ENCODE data around the gene MAN1C1.

Gene MAN1C1

DNA sequence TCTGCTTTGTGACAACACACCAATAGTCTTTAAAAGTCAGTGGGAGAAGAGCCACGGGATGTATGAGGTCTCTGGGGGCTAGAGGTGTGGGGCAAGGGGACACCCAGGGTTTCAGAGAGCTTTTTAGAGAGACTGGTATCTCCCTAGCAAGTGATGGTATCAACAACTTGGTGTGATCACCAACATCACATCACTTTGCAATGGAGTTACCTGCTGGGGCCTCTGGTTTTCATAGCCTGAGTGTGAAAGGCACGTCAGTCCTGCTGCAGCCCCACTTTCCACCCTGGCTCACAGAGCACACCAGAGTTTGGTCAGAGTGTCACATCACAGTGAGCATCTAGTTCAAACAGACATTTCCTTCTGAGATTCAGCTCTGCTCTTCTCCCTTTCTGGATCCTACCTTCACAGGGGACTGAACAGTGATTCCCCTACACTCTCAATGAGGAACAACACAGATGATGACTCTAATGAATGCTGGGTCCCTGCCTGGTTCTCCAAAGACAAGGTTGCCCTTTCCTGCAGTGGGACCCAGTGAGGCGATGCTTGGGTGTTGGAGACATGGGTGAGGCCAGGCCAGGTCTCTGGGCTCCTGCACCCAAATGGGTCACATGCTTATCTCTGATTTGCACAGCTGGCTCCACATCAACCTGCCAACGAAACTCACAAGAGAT lies 2.0 kb upstream of the MAN1C1 start:
- no peak for DNase-seq

DNA sequence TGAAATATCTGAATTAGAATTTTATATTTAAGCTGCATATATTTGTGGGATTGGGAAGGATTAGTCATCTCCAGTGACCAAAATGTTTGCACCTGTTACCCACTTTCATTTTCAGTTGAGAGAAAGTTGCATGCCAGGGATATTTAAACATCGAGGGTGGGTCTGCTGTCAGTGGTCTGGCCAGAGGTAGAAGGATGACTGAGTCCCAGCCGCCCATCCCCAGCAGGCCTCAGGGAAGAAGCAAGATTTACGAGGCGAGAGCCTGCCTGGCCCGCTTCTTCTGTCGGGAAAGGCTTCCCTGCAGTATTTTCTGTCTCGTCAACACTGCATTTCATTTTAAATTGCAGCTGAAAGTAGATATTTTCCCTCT lies 1.4 kb upstream of the MAN1C1 start:
- no peak for DNase-seq

DNA sequence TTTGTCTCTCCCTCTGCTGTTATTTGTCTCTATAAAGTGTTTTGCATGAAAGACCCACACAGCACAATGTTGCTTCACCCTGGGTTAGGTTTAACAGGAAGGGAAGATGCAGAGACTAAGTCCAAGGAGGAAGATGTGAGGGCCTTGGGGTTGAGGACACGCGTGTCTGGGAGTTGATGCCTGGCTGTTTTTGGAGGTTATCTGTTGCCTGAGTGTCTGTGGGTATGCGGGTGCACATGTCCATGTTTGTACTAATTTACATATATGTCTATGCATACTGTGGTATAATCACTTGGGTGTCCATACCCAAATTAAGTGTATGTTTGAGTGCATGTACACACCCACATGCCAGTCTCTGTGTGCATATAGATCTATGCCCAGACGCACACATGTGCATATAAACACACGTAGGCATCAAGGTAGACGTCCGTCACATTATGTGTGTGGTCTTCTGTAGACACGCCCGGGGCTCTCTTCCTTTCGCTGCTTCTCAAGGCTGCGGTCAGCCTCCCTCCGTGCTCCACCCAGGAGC lies 962 bp upstream of the MAN1C1 start:
- peak; percentile 53 for DNase-seq

DNA sequence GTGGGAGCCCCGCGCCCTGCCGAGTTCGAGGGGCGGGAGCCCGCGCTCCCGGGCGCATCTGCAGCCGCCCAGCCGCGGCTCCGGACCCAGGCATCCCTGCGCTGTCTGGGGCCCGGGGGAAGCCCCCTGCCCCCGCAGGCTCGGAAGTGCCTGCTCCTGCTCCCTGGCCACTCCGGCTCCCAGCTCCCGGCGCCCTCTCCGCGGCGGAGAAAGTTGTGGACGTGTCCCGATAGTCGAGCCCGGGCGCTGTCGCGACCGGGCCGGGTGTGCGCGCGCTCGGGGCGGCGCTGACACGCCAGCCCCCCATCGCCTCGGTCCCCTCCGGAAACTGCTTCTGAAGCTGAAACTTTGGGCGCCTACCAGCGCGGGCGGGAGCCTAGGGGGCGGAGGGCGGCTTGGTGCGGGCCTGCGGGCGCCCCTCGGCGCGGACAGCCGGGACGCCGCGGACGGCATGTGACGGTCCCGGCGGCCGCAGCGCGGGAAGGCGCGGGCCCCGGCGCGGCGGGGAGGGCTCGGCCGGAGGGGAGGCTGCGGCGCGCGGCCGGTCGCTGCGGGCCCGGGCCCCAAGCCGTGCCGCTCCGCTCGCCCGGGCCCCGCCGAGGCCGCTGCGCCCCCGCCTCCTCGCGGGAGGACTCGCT lies 515 bp downstream of the MAN1C1 start:
- peak; percentile 24 for DNase-seq

DNA sequence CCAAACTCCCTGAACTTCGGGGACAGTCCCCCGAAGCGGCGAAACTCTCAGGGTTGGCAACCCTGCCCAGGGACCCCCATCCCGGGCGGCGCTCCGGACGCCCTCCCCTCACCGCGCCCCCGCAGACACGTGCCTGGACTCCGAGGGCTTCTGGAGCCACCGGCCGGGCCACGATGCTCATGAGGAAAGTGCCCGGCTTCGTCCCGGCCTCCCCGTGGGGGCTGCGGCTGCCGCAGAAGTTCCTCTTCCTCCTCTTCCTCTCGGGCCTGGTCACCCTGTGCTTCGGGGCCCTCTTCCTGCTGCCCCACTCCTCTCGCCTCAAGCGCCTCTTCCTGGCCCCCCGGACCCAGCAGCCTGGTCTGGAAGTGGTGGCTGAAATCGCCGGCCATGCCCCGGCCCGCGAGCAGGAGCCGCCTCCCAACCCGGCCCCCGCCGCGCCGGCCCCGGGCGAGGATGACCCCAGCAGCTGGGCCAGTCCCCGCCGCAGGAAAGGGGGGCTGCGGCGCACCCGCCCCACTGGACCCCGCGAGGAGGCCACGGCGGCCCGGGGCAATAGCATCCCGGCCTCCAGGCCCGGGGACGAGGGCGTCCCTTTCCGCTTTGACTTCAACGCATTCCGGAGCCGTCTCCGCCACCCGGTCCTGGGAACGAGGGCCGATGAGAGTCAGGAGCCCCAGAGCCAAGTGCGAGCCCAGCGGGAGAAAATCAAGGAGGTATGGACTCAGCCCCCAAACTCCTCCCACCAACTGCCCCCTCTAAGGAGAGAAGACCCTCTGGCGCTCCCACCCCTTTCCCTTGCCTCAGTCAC lies 1.2 kb downstream of the MAN1C1 start:
- no peak for DNase-seq

DNA sequence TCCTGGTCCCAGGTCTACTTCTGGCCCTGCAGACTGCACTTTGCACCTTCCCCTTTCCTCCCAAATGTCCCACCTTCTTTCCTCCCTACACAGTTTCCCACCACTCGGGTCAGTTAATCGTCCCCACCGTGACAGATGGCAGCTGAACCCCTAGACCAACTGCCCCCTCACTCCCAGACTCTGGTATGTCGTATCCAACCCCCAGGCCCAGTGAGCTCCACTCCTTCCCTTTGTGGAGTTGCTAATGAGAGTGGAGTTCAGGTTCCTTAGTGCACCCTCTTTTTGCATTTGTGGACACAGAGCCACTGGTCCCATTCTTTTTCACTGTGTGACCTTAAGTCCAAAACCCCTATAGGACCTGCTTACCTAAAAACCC lies 1.8 kb downstream of the MAN1C1 start:
- no peak for DNase-seq

DNA sequence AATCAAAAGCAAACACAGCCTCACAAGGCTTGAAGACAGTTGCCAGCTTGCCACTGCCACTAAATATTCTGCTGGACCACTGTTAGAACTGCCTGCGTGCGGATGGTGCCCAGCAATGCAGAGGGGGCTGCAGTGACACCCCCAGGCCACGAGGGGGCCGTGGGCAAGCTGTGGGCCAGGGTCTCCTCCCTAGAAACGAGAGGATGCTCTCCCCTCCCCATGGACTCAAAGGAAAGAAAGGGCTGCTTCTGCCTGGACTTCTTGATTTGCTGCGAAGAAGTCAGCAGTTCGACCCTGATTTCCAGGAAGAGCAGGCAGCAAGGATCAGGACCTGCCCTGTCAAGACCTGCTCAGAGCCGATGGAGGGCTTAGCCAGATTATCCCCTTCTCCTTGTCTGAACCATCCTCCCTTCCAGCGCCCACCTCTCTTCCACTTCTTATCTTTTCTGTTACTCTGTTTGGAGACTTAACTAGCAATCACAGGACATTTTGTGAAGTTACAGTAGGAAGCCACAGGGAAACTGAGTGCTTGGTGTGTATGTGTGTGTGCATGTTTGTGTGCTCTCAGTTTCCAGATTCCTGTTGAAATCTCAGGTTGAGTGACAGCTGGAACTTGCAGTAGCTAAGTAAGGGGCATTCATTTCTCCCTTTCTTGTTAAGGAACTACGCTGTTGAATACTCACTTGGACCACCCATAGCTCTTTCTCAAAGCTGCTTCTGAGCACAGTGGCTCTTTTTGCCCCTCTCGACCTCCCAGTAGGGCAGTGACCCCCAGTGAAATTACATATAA lies 2.7 kb downstream of the MAN1C1 start:
- peak; percentile 92 for DNase-seq

DNA sequence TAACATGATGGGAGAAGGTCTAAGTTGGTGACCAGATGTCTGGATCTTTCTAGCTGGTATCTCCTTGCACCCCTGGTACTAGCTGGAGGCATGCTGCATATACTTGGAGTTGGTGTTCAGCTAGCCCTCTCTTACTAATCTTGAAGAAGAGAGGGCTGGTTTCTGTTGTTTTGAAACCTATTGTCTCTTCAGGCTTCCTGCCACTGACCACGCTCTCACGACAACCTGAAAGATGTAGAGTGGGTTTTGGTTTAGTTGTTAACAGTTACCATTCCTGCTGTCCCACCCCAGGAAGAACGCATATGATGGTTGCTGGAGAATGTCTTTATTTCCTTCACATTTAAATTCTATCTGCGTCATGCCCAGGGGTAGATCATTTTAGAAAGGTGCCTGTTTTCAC lies 3.6 kb downstream of the MAN1C1 start:
- no peak for DNase-seq

DNA sequence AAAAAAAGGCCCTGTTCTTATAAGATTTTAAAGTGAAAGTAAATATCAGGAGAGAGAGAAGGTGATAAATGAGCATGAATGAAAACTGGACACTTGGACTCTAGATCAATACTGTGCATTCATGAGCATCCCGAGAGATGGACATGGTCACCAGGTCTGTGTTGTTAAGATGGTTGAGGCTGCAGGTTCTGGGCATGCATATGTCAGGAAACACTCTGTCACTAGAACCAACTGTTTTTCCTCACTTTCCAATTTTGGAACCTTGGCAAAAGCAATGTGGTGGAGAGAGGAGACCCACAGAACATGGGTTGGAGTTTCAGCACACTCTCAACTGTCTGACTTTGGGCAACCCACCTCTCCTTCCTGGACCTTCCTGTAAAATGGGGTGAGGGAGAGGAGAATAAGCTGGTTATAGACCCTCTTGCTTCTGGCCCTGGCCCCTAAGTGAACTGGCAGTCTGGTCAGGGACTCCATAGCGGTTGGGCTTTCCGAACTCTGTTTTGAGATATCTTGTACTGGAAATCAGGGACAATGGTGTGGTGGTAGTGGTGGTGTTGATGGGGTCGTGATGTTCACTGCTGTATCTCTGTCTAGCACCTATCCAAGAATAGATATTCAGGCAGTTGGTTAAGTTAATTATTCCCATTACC lies 4.2 kb downstream of the MAN1C1 start:
- DNase-seq: no peak

DNA sequence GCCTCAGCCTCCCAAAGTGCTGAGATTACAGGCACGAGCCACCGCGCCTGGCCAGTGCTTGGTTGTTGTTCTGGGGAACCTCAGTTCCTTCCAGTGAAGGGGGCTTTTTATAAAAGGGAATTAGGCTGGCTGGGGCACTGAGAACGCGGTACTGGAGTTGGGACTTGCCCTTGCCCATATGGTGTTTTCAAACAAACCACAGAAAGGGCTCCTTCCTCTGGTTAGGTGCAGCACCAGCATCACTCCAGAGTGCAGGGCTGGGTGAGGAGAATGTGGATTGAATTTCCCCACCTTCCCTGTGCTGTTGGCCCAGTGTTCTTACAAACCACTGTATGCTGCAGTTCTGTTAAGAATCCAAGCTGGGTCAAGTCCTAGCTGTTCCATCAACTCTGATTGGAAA lies 5.3 kb downstream of the MAN1C1 start:
- no peak for DNase-seq

DNA sequence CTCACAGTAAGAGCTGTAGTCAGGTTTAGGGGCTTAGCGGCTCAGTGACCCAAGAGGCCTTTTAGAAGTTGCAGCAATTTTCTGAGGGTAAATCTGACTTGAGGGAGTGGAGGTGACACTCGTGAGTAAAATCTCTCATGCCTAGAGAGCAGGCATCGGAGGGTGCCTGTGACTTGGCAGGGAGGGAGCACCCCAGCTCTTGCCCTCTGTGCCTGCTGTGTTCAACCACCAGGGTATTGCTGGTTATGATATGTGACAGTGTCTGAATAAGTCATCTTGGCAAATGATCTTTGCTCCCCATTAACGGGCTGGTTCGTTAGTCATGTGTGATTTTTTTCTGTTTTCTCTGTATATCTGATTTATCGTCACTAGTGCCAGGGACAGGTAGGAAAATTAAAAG lies 5.9 kb downstream of the MAN1C1 start:
- DNase-seq: no peak

DNA sequence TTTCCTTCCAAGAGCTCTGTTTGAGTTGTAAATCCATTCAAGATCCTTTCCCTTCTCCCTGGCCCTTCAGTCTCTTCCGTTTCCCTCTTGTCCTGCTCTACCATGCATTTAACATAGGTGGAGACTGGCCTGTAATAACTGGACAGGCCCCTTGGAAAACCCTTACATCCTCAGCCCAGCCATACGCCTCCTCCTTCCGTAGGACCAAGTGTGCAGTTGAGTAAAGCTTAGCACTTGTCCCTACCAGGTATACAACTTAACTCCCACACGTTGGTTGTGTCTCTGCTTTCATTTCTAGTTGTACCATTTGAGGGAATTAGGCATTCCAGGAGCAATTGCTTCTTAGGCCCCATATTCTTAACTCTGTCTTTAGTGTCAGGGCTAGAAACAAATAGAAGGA lies 6.4 kb downstream of the MAN1C1 start:
- DNase-seq: no peak

DNA sequence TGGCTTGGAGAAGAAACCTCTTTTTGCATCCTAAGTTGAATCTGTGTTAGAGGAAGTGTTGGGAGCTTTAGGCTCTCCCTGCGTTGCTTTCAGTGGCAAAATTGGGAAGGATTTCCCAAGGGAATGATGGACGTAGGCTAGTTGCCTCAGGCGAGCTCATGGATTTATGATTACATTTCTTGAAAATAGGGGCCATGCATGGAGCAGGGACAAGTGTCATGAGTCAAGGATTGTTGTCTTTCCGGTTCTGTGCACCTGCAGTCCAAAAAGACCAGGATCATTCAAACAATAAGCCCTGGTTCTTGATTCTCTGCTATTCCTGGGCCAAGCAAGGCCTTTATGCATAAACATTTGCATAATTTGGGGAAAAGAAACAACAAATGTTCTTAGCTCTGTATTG lies 7.1 kb downstream of the MAN1C1 start:
- no peak for DNase-seq

DNA sequence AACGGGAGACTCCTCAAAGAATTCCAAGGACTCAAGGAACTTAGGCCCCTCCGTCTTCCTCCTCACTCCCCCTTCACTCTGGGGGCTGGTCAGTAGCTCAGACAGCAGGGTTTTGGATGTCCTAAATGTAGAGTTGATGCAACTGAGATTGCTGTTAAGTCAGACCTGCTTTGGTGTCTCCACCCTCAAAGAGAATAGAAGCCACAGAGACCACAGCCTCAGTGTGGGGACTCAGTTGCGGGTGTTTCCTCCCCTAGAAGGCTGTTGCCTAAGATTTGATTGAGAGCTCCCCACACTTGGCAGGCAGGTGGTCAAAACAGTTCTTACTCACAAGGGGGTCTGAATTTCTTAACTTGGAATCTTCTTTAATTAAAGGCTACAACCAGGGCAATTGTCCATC lies 7.6 kb downstream of the MAN1C1 start:
- DNase-seq: no peak

DNA sequence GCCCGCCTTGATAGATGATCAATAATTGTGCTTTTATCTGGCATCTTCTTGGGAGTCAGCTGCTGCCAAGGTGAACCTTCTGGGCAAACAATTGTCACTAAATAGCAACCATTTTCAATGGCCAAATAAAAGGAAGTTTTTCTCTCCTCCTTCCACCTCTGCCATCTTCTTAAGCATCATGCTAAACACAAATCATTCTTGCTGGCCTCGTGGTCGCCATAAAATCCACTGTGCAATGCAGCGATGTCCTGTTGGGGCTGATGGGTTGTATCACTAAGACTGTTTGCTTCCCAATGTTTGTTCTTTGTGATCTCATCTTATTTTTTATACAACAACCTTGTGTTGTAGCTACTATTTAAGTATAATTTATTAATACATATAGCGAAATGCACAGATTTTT lies 8.0 kb downstream of the MAN1C1 start:
- DNase-seq: no peak

DNA sequence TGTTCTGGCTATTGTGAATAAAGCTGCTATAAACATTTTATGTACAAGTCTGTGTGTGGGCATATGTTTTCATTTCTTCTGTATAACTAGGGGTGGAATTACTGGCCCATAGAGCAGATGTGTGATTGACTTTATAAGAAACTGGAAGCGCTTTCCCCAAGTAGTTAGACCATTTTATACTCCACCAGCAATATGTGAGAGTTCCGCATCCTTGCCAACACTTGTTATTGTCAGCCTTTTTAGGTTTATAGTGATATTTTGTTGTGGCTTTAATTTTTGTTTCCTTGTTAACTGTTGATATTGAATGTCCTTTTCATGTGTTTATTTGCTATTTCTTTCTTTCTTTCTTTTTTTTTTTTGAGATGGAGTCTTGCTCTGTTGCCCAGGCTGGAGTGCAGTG lies 9.4 kb downstream of the MAN1C1 start:
- no peak for DNase-seq

DNA sequence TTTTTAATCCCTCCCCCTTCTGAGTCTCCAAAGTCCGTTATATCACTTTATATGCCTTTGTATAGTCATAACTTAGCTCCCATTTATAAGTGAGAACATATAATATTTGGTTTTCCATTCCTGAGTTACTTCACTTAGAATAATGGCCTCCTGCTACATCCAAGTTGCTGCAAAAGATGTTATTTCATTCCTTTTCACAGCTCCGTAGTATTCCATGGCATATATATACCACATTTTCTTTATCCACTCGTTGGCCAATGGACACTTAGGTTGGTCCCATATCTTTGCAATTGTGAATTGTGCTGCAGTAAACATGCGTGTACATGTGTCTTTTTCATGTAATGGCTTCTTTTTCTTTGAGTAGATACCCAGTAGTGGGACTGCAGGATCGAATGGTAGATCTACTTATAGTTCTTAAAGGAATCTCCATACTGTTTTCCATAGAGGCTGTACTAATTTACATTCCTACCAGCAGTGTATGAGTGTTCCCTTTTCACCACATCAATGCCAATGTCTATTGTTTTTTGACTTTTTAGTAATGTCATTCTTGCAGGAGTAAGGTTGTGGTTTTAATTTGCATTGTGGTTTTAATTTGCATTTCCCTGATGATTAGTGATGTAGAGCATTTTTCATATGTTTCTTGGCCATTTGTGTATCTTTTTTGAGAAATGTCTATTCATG lies 12.3 kb downstream of the MAN1C1 start:
- DNase-seq: no peak

DNA sequence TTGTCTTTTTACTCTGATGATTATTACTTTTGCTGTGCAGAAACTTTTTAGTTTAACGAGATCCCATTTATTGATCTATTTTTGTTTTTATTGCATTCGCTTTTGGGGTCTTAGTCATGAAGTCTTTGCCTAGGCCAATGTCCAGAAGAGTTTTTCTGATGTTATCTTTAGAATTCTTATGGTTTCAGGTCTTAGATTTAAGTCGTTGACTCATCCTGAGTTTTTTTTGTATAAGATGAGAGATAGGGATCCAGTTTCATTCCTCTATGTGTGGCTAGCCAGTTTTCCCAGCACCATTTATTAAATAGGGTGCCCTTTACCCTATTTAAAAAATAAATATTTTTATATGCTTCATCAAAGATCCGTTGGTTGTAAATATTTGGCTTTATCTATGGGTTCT lies 13.2 kb downstream of the MAN1C1 start:
- no peak for DNase-seq

DNA sequence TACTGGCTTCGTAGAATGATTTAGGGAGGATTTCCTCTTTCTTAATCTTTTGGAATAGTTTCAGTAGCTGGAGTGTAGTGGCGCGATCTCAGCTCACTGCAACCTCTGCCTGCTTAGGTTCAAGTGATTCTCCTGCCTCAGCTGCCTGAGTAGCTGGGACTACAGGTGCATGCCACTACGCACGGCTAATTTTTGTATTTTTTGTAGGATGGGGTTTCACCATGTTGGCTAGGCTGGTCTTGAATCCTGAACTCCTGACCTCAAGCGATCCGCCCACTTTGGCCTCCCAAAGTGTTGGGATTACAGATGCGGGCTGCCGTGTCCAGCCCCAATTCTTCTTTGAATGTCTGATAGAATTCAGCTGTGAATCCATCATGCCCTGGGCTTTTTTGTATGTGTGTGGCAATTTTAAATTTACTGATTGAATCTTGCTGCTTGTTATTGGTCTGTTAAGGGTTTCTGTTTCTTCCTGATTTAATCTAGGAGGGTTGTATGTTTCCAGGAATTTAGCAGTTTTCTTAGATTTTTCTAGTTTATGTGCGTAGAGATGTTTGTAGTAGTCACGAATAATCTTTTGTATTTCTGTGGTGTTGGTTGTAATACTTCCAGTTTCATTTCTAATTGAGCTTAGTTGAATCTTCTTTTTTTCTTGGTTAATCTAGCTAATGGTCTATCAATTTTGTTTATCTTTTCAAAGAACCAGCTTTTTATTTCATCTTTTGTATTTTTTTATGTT lies 15.3 kb downstream of the MAN1C1 start:
- DNase-seq: no peak

DNA sequence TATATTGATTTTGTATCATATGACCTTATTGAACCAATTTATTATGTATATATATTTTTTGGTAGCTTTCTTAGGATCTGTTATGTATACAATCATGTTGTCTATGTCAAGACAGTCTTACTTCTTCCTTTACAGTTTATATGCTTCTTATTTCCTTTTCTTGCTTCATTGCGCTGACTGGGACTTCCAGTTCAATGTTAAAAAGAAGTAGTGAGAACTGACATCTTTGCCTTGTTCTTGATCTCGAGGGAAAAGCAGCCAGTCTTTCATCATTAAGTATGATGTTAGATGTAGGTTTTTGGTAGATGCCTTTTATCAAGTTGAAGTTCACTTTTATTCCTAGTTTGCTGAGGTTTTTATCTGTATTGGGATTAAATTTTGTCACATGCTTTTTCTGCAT lies 17.5 kb downstream of the MAN1C1 start:
- DNase-seq: no peak

DNA sequence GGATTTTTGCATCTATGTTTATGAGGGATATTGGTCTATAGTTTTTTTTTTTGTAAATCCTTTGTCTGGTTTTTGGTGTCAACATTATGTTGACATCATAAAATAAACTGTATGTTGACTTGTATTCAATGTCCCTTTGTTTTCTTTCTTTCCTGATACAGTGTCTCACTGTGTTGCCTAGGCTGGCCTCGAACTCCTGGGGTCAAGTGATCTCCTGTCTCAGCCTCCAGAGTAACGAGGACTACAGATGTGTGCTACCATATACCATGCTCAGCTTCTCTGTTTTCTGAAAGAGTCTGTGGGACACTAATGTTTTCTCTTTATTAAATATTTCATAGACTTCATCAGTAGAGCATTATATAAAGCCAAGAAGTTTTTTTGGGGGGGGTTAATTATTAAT lies 18.3 kb downstream of the MAN1C1 start:
- no peak for DNase-seq

Measured in NCI-H82 (cell line).